ENCODE results near the gene LDLRAD3.
A peak's percentile ranks its signal among the peaks of the same experiment; 100 is the strongest.

The LDLRAD3 gene

DNA sequence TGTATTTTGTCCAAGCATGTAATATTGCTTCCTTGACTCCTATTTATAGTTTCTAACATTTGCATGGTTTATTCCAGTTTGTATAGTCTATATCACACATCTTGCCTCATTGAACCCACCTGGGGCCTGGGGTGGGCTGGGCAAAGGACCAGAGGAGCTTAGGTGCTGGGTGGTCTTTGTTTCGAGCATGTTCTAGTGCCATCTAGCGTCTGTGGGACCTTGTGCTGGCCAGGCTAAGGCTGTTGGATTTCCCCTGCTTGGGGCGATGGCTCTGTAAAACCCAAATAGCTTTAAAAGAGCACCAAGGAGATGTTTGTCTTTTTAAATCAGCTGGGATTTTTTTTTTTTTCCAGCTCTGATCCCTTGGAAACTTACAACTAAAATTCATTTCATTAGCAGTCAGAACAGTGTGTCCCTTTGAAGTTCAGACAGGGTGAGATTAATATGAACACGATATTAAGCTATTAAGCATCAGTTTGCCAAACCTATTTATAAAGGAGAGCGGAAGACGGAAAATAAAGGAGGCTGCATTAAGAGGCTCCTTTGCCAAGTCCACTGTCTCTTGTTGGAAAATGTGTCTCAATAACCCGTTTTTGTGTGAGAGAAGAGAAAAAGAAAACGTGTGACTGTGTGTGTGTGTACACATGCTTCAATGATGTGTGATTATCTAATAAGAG, 188.0 kb downstream of the LDLRAD3 start:
- TF ChIP-seq RAD21 (IDR thresholded peaks at IDR 0.05; ENCODE audit: low read depth): peak; percentile 9; the same call in 1 of the 2 replicates
- TF ChIP-seq TEAD4 (IDR thresholded peaks at IDR 0.05): no peak

DNA sequence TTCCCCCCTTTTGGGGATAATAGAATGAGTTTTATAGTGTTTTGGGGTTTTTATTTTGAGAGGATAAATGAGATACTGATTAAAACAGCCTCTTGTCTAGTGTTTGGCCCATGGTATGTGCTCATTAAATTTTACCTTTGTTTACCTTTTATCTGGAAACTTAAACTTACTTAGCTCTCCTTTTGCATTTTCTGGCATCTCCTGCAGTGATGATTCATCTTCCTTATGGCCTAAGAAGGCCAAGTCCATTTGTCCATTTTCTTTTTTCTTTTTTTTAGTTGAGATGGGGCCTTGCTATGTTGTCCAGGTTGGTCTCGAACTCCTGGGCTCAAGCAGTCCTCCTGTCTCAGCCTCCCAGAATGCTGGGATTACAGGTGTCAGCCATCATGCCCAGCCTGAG, 189.1 kb downstream of the LDLRAD3 start:
- TF ChIP-seq, protein P1, sequence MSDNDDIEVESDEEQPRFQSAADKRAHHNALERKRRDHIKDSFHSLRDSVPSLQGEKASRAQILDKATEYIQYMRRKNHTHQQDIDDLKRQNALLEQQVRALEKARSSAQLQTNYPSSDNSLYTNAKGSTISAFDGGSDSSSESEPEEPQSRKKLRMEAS (IDR thresholded peaks at IDR 0.05): no peak
- no peak for TF ChIP-seq YY1 (IDR thresholded peaks at IDR 0.05; ENCODE audit: low read depth)
- no peak for TF ChIP-seq EP300 (IDR thresholded peaks at IDR 0.05; ENCODE audit: borderline replicate concordance)
- TF ChIP-seq, protein P2, sequence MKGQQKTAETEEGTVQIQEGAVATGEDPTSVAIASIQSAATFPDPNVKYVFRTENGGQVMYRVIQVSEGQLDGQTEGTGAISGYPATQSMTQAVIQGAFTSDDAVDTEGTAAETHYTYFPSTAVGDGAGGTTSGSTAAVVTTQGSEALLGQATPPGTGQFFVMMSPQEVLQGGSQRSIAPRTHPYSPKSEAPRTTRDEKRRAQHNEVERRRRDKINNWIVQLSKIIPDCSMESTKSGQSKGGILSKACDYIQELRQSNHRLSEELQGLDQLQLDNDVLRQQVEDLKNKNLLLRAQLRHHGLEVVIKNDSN (IDR thresholded peaks at IDR 0.05): no peak
- TF ChIP-seq, protein P3, sequence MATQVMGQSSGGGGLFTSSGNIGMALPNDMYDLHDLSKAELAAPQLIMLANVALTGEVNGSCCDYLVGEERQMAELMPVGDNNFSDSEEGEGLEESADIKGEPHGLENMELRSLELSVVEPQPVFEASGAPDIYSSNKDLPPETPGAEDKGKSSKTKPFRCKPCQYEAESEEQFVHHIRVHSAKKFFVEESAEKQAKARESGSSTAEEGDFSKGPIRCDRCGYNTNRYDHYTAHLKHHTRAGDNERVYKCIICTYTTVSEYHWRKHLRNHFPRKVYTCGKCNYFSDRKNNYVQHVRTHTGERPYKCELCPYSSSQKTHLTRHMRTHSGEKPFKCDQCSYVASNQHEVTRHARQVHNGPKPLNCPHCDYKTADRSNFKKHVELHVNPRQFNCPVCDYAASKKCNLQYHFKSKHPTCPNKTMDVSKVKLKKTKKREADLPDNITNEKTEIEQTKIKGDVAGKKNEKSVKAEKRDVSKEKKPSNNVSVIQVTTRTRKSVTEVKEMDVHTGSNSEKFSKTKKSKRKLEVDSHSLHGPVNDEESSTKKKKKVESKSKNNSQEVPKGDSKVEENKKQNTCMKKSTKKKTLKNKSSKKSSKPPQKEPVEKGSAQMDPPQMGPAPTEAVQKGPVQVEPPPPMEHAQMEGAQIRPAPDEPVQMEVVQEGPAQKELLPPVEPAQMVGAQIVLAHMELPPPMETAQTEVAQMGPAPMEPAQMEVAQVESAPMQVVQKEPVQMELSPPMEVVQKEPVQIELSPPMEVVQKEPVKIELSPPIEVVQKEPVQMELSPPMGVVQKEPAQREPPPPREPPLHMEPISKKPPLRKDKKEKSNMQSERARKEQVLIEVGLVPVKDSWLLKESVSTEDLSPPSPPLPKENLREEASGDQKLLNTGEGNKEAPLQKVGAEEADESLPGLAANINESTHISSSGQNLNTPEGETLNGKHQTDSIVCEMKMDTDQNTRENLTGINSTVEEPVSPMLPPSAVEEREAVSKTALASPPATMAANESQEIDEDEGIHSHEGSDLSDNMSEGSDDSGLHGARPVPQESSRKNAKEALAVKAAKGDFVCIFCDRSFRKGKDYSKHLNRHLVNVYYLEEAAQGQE (IDR thresholded peaks at IDR 0.05; ENCODE audit: low read depth): no peak
- TF ChIP-seq FOXM1 (IDR thresholded peaks at IDR 0.05; ENCODE audit: borderline replicate concordance, low read depth): no peak
- no peak for TF ChIP-seq EGR1 (IDR thresholded peaks at IDR 0.05)
- no peak for TF ChIP-seq CREB1 (IDR thresholded peaks at IDR 0.05; ENCODE audit: low read depth)
- no peak for TF ChIP-seq TEAD4 (IDR thresholded peaks at IDR 0.05)
- TF ChIP-seq TCF12 (IDR thresholded peaks at IDR 0.05; ENCODE audit: low read depth): no peak
- TF ChIP-seq TAF1 (IDR thresholded peaks at IDR 0.05; ENCODE audit: low read depth): no peak
- no peak for TF ChIP-seq RAD21 (IDR thresholded peaks at IDR 0.05; ENCODE audit: low read depth)
- no peak for TF ChIP-seq CEBPB (IDR thresholded peaks at IDR 0.05)
- no peak for TF ChIP-seq NFIC (IDR thresholded peaks at IDR 0.05)
- TF ChIP-seq ZBTB7A (IDR thresholded peaks at IDR 0.05; ENCODE audit: low read depth): no peak

DNA sequence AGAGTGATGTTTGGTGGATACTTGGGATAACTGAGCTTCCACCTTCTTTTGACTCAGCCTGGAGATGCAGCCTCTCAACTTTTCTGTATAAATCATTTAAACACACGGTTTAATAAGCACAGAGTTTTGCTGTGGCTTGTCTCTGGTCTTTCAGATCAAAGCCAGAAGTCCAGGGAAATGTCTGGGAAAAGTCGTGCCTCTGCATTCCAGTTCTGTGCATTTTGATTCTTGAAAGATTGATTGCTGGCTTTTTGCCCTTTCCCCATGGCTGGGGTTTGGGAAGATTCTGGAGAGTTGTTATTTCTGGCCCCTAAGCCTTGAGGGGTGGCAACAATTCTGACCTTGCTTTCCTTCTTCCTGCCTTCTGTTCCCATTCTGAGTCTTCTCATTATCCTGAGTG, 191.2 kb downstream of the LDLRAD3 start:
- TF ChIP-seq EGR1 (IDR thresholded peaks at IDR 0.05) (no peak), RAD21 (IDR thresholded peaks at IDR 0.05; ENCODE audit: low read depth) (no peak), TCF12 (IDR thresholded peaks at IDR 0.05; ENCODE audit: low read depth) (no peak)

DNA sequence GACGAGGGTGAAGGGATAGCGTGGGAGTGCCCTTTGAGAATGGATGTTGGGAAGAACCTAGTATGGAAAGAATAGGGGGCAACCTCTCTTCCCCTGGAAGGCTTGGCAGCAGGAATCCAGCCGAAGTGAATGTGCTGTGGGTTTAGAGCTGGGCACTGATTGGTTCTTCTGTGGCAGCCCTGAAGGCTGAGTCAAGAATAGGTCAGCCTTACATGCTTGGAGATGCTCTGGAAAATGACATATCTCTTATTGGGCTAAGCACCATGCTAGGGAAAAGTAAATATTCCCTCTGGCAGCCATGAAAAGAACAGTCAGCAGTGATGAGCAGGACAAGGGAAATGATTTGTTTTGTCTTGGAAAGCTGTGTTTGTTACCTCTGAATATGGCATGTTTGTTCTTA, 195.9 kb downstream of the LDLRAD3 start:
- TF ChIP-seq, protein P2 (IDR thresholded peaks at IDR 0.05): no peak
- no peak for TF ChIP-seq TCF12 (IDR thresholded peaks at IDR 0.05; ENCODE audit: low read depth)
- TF ChIP-seq CEBPB (IDR thresholded peaks at IDR 0.05): no peak
- TF ChIP-seq RAD21 (IDR thresholded peaks at IDR 0.05; ENCODE audit: low read depth): no peak
- TF ChIP-seq TEAD4 (IDR thresholded peaks at IDR 0.05): no peak
- TF ChIP-seq, protein P1 (IDR thresholded peaks at IDR 0.05): no peak
- TF ChIP-seq, protein P3 (IDR thresholded peaks at IDR 0.05; ENCODE audit: low read depth): no peak
- no peak for TF ChIP-seq ZBTB7A (IDR thresholded peaks at IDR 0.05; ENCODE audit: low read depth)
- TF ChIP-seq FOXM1 (IDR thresholded peaks at IDR 0.05; ENCODE audit: borderline replicate concordance, low read depth): no peak
- no peak for TF ChIP-seq NFIC (IDR thresholded peaks at IDR 0.05)
- no peak for TF ChIP-seq TAF1 (IDR thresholded peaks at IDR 0.05; ENCODE audit: low read depth)
- TF ChIP-seq YY1 (IDR thresholded peaks at IDR 0.05; ENCODE audit: low read depth): no peak
- TF ChIP-seq EGR1 (IDR thresholded peaks at IDR 0.05): no peak
- TF ChIP-seq CREB1 (IDR thresholded peaks at IDR 0.05; ENCODE audit: low read depth): no peak
- TF ChIP-seq EP300 (IDR thresholded peaks at IDR 0.05; ENCODE audit: borderline replicate concordance): no peak

DNA sequence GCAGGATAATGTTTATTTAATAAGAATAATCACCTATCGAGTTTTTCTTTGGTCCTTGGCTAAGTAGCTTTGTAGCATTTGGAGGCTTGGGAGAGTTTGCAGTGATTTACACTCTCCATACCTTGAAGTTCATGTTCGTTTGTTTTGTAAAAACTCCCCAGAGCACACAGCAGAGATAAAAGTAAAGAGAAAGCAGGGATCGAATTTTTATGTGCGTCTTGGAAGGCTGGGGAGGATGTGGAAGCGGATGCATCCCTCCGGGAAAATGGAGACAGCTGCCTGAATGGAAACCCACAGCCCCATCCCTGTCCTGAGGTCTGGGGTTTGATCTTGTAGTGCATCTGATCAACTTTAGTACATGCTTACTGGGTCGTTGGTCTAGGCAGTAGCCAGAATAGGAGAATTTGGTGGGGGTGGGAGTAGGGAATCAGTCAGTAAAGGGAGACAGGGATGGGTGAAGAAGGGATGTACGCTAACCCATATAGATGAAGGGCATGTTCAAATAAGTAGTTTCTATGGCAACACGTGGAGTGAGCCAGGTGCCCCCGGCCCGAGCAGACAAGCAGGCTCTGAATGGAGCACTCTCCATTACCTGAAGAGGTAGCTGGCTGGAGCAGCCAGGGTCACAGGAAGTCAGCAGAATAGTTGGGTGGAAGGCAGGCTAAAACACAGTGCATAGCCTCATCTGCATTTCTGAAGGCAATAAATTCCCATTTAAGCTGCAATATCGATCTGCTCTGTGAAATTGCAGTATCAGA, 197.5 kb downstream of the LDLRAD3 start:
- TF ChIP-seq RAD21 (IDR thresholded peaks at IDR 0.05; ENCODE audit: low read depth) (no peak), TCF12 (IDR thresholded peaks at IDR 0.05; ENCODE audit: low read depth) (no peak), YY1 (IDR thresholded peaks at IDR 0.05; ENCODE audit: low read depth) (no peak), EP300 (IDR thresholded peaks at IDR 0.05; ENCODE audit: borderline replicate concordance) (no peak), NFIC (IDR thresholded peaks at IDR 0.05) (no peak), EGR1 (IDR thresholded peaks at IDR 0.05) (no peak), TAF1 (IDR thresholded peaks at IDR 0.05; ENCODE audit: low read depth) (no peak), TEAD4 (IDR thresholded peaks at IDR 0.05) (no peak), FOXM1 (IDR thresholded peaks at IDR 0.05; ENCODE audit: borderline replicate concordance, low read depth) (no peak), CEBPB (IDR thresholded peaks at IDR 0.05) (no peak), ZBTB7A (IDR thresholded peaks at IDR 0.05; ENCODE audit: low read depth) (no peak), CREB1 (IDR thresholded peaks at IDR 0.05; ENCODE audit: low read depth) (no peak)
- TF ChIP-seq, protein P3 (IDR thresholded peaks at IDR 0.05; ENCODE audit: low read depth): no peak
- TF ChIP-seq, protein P2 (IDR thresholded peaks at IDR 0.05): no peak
- TF ChIP-seq, protein P1 (IDR thresholded peaks at IDR 0.05): no peak
